Body of pancreas (tissue), 4 donors: ENCODE data around the gene OR2Y1.

ENCODE experiments used
- POLR2A ChIP-seq, 3 donors: fragments of 450-650 bp; IDR thresholded peaks; one replicate each; pipeline ENCODE4 v1.6.1; 2016; ENCODE audit warnings: antibody characterized with exemption in 3 of 3, mild to moderate bottlenecking in 2 of 3
- TF ChIP-seq, protein P1 (sequence below), 7 experiments: fragments of 450-650 bp in 4 of 7; fragments of 200-600 bp in 3 of 7; sonication (generic) in 3 of 7; IDR thresholded peaks; one replicate each; pipeline ENCODE4 v1.5.1; 2016 to 2019; ENCODE audit warnings: antibody characterized with exemption in 7 of 7

DNA sequence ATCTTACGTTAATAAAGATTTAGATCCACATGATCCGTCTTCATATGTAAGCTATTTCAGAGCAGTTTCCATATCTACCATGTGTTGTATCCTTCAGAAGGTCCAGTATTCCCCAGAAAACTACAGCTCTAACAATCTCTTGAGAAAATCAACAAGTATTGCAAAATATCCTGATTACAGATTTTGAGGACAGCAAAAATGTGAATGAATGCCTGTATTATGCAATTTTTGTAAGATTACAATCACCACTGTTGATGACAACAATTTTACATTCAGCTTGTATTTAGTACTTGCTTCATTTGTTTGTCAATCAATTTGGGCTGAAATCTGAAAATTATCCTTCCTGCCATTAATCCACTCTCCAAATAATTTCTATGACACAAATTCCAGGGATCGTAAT lies 47.4 kb downstream of the OR2Y1 start:
- TF ChIP-seq, protein P1, sequence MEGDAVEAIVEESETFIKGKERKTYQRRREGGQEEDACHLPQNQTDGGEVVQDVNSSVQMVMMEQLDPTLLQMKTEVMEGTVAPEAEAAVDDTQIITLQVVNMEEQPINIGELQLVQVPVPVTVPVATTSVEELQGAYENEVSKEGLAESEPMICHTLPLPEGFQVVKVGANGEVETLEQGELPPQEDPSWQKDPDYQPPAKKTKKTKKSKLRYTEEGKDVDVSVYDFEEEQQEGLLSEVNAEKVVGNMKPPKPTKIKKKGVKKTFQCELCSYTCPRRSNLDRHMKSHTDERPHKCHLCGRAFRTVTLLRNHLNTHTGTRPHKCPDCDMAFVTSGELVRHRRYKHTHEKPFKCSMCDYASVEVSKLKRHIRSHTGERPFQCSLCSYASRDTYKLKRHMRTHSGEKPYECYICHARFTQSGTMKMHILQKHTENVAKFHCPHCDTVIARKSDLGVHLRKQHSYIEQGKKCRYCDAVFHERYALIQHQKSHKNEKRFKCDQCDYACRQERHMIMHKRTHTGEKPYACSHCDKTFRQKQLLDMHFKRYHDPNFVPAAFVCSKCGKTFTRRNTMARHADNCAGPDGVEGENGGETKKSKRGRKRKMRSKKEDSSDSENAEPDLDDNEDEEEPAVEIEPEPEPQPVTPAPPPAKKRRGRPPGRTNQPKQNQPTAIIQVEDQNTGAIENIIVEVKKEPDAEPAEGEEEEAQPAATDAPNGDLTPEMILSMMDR (IDR thresholded peaks at IDR 0.05) = no peak
- TF ChIP-seq POLR2A (IDR thresholded peaks at IDR 0.05) = no peak
